ENCODE results near the gene KICS2.

KICS2 gene

GRCh38 chr12:64178122-64178521, 44.0 kb downstream of the KICS2 start:
- ATAC-seq, result peak; percentile 8; the same call in 2 of the 3 replicates

GRCh38 chr12:64177001-64177400, 45.1 kb downstream of the KICS2 start:
- TF ChIP-seq OSR1 (CRISPR knock-in tag; IDR thresholded peaks at IDR 0.05) (no peak), TOX (CRISPR knock-in tag; IDR thresholded peaks at IDR 0.05; ENCODE audit: borderline replicate concordance) (no peak), ZFP3 (CRISPR knock-in tag; IDR thresholded peaks at IDR 0.05) (no peak), ZNF8 (CRISPR knock-in tag; IDR thresholded peaks at IDR 0.05) (no peak), ARNTL (CRISPR knock-in tag; IDR thresholded peaks at IDR 0.05; ENCODE audit: borderline replicate concordance, low read depth) (no peak), BACH2 (CRISPR knock-in tag; IDR thresholded peaks at IDR 0.05; ENCODE audit: borderline replicate concordance) (no peak)

More at GRCh38 chr12:64178122-64178521, 44.0 kb downstream of the KICS2 start:
- TF ChIP-seq RARB (CRISPR knock-in tag; IDR thresholded peaks at IDR 0.05) (no peak), CSDC2 (CRISPR knock-in tag; IDR thresholded peaks at IDR 0.05) (no peak), ISL1 (CRISPR knock-in tag; IDR thresholded peaks at IDR 0.05) (peak; percentile 27; the same call in 1 of the 2 replicates), BACH2 (CRISPR knock-in tag; IDR thresholded peaks at IDR 0.05; ENCODE audit: borderline replicate concordance) (no peak)

GRCh38 chr12:64175254-64175945, 46.7 kb downstream of the KICS2 start:
- no peak for TF ChIP-seq OSR1 (CRISPR knock-in tag; IDR thresholded peaks at IDR 0.05)
- ATAC-seq, result no peak

More at GRCh38 chr12:64177001-64177400, 45.1 kb downstream of the KICS2 start:
- no peak for ATAC-seq

- no peak for ATAC-seq
- TF ChIP-seq TSHZ2 (CRISPR knock-in tag; IDR thresholded peaks at IDR 0.05) (no peak), ZC3H10 (CRISPR knock-in tag; IDR thresholded peaks at IDR 0.05) (no peak), ZFP30 (CRISPR knock-in tag; IDR thresholded peaks at IDR 0.05) (no peak), CSRNP3 (CRISPR knock-in tag; IDR thresholded peaks at IDR 0.05) (no peak), ISL1 (CRISPR knock-in tag; IDR thresholded peaks at IDR 0.05) (no peak), SNAI2 (CRISPR knock-in tag; IDR thresholded peaks at IDR 0.05) (no peak), ZFP3 (CRISPR knock-in tag; IDR thresholded peaks at IDR 0.05) (no peak), CREB5 (CRISPR knock-in tag; IDR thresholded peaks at IDR 0.05; ENCODE audit: low read depth) (no peak), POU6F1 (CRISPR knock-in tag; IDR thresholded peaks at IDR 0.05; ENCODE audit: borderline replicate concordance, low read depth) (no peak), OSR1 (CRISPR knock-in tag; IDR thresholded peaks at IDR 0.05) (no peak), ZNF70 (CRISPR knock-in tag; IDR thresholded peaks at IDR 0.05) (no peak), ARNTL (CRISPR knock-in tag; IDR thresholded peaks at IDR 0.05; ENCODE audit: borderline replicate concordance, low read depth) (no peak), PPARA (CRISPR knock-in tag; IDR thresholded peaks at IDR 0.05; ENCODE audit: borderline replicate concordance) (no peak), ZNF565 (CRISPR knock-in tag; conservative IDR thresholded peaks at IDR 0.05; ENCODE audit: low read depth) (no peak), RARB (CRISPR knock-in tag; IDR thresholded peaks at IDR 0.05) (no peak), TOX (CRISPR knock-in tag; IDR thresholded peaks at IDR 0.05; ENCODE audit: borderline replicate concordance) (no peak), CSDC2 (CRISPR knock-in tag; IDR thresholded peaks at IDR 0.05) (no peak)
These were observed 48.6 kb downstream of the KICS2 start for GRCh38 chr12:64173456-64173855.
